ENCODE measurements around the gene STRIP2. TPM values are rescaled to one million over a fixed set of nuclear protein-coding genes. Genes with fewer than 3 reads are reported as not detected.

Gene STRIP2
- total and polyA plus RNA-seq, 9 of the 15 experiments (the other 6 are each of a cell fraction or from before 2014, with no cell fraction given): 10.1 to 81.8 (median 42.3) TPM

- TF ChIP-seq ESRRB (CRISPR knock-in tag; IDR thresholded peaks at IDR 0.05; ENCODE audit: borderline replicate concordance) (no peak), POLR2AphosphoS2 (IDR thresholded peaks at IDR 0.05; ENCODE audit: low read length) (no peak), POU5F1 (IDR thresholded peaks at IDR 0.05; ENCODE audit: borderline replicate concordance, low read depth, low read length, partially characterized antibody) (no peak), ZBTB2 (IDR thresholded peaks at IDR 0.05) (peak; percentile 51; the same call in 1 of the 2 replicates), TARDBP (IDR thresholded peaks at IDR 0.05) (no peak), PTRF (tag; IDR thresholded peaks at IDR 0.05) (peak; percentile 35; the same call in 1 of the 2 replicates), ZBTB1 (CRISPR knock-in tag; IDR thresholded peaks at IDR 0.05; ENCODE audit: borderline replicate concordance, low read depth) (no peak), NFATC3 (IDR thresholded peaks at IDR 0.05) (no peak; the same call in 1 of the 2 replicates), GATA2 (CRISPR knock-in tag; IDR thresholded peaks at IDR 0.05) (no peak), ZNF785 (CRISPR knock-in tag; IDR thresholded peaks at IDR 0.05) (no peak), WHSC1 (IDR thresholded peaks at IDR 0.05; ENCODE audit: low read length) (peak; percentile 92), MIER1 (IDR thresholded peaks at IDR 0.05; ENCODE audit: low read depth) (peak; percentile 57; the same call in 1 of the 2 replicates), JUNB (CRISPR knock-in tag; conservative IDR thresholded peaks at IDR 0.05) (no peak), HEY1 (CRISPR knock-in tag; IDR thresholded peaks at IDR 0.05; ENCODE audit: borderline replicate concordance) (no peak), KAT8 (IDR thresholded peaks at IDR 0.05; ENCODE audit: low read depth) (0 out of 2 replicates have a peak, but pooled peaks have one; percentile 15), HDGF (IDR thresholded peaks at IDR 0.05) (0 out of 2 replicates have a peak, but pooled peaks have one; percentile 87), HMGXB4 (CRISPR knock-in tag; IDR thresholded peaks at IDR 0.05) (no peak), DACH1 (IDR thresholded peaks at IDR 0.05; ENCODE audit: partially characterized antibody) (no peak)
- TF ChIP-seq, protein P1, sequence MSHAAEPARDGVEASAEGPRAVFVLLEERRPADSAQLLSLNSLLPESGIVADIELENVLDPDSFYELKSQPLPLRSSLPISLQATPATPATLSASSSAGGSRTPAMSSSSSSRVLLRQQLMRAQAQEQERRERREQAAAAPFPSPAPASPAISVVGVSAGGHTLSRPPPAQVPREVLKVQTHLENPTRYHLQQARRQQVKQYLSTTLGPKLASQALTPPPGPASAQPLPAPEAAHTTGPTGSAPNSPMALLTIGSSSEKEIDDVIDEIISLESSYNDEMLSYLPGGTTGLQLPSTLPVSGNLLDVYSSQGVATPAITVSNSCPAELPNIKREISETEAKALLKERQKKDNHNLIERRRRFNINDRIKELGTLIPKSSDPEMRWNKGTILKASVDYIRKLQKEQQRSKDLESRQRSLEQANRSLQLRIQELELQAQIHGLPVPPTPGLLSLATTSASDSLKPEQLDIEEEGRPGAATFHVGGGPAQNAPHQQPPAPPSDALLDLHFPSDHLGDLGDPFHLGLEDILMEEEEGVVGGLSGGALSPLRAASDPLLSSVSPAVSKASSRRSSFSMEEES (CRISPR knock-in tag; IDR thresholded peaks at IDR 0.05): no peak
- TF ChIP-seq, protein P2, sequence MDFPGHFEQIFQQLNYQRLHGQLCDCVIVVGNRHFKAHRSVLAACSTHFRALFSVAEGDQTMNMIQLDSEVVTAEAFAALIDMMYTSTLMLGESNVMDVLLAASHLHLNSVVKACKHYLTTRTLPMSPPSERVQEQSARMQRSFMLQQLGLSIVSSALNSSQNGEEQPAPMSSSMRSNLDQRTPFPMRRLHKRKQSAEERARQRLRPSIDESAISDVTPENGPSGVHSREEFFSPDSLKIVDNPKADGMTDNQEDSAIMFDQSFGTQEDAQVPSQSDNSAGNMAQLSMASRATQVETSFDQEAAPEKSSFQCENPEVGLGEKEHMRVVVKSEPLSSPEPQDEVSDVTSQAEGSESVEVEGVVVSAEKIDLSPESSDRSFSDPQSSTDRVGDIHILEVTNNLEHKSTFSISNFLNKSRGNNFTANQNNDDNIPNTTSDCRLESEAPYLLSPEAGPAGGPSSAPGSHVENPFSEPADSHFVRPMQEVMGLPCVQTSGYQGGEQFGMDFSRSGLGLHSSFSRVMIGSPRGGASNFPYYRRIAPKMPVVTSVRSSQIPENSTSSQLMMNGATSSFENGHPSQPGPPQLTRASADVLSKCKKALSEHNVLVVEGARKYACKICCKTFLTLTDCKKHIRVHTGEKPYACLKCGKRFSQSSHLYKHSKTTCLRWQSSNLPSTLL (IDR thresholded peaks at IDR 0.05): 0 out of 2 replicates have a peak, but pooled peaks have one; percentile 49
These were observed 5.9 kb downstream of the STRIP2 start (continued) for GRCh38 chr7:129439963-129440625.

Data from K562 (cell line).